Osteoblast (primary cell): ENCODE data around the gene CIB4. TPM values are rescaled to one million over a fixed set of nuclear protein-coding genes. Genes with fewer than 3 reads are reported as not detected.

ENCODE experiments used
- DNase-seq: peaks from one replicate; pipeline ENCODE4 v3.0.0; 2011; ENCODE audit warnings: low spot score, mixed read lengths; ENCODE audit not compliant: insufficient read length; ENCODE audit errors: missing footprints
- H2AFZ ChIP-seq: 2 replicates; pipeline ENCODE4 v1.6.0; 2011; ENCODE audit warnings: mild to moderate bottlenecking, low read length
- H3K27ac ChIP-seq: 2 replicates; pipeline ENCODE4 v1.5.1; 2011; ENCODE audit warnings: mild to moderate bottlenecking, low read depth, low read length, moderate library complexity
- H3K27me3 ChIP-seq: 2 replicates; pipeline ENCODE4 v1.6.0; 2012; ENCODE audit warnings: mild to moderate bottlenecking, control low read depth, inconsistent platforms, low read length, moderate library complexity; ENCODE audit not compliant: insufficient read depth
- H3K36me3 ChIP-seq: 2 replicates; pipeline ENCODE4 v1.5.1; 2011; ENCODE audit warnings: mild to moderate bottlenecking, low read length, control low read depth, moderate library complexity; ENCODE audit not compliant: insufficient read depth
- H3K4me1 ChIP-seq: 2 replicates; pipeline ENCODE4 v1.5.1; 2011; ENCODE audit warnings: mild to moderate bottlenecking, low read length, control low read depth, moderate library complexity; ENCODE audit not compliant: insufficient read depth
- H3K4me2 ChIP-seq: 2 replicates; pipeline ENCODE4 v1.6.0; 2011; ENCODE audit warnings: mild to moderate bottlenecking, low read length; ENCODE audit not compliant: insufficient read depth
- H3K4me3 ChIP-seq: fragments of 200-600 bp; sonication (generic); 3 replicates; pipeline ENCODE4 v1.5.1; 2012; ENCODE audit warnings: mild to moderate bottlenecking, low read length, inconsistent platforms; ENCODE audit not compliant: insufficient read depth
- H3K79me2 ChIP-seq: 2 replicates; pipeline ENCODE4 v1.6.0; 2012; ENCODE audit warnings: mild to moderate bottlenecking, low read length, control low read depth, inconsistent platforms; ENCODE audit not compliant: insufficient read depth
- H3K9me3 ChIP-seq: 2 replicates; pipeline ENCODE4 v1.5.1; 2011; ENCODE audit warnings: low read depth, low read length, control low read depth
- H4K20me1 ChIP-seq: 2 replicates; pipeline ENCODE4 v1.6.0; 2012; ENCODE audit warnings: mild to moderate bottlenecking, low read length, control low read depth; ENCODE audit not compliant: insufficient read depth
- total RNA-seq: library from RNA; depleted of rRNA; stranded (reverse); fragments of >200 nt; gene quantifications from 2 replicates; pipeline ENCODE4 v1.2.3, GENCODE V29; 2012
- TF ChIP-seq, protein P1 (sequence below): IDR thresholded peaks from 2 replicates; pipeline ENCODE4 v1.5.1; 2011; ENCODE audit warnings: mild to moderate bottlenecking, low read depth, low read length, moderate library complexity; ENCODE audit errors: extremely low read depth

Gene CIB4
- total RNA-seq, 1 donor, result not detected

DNA sequence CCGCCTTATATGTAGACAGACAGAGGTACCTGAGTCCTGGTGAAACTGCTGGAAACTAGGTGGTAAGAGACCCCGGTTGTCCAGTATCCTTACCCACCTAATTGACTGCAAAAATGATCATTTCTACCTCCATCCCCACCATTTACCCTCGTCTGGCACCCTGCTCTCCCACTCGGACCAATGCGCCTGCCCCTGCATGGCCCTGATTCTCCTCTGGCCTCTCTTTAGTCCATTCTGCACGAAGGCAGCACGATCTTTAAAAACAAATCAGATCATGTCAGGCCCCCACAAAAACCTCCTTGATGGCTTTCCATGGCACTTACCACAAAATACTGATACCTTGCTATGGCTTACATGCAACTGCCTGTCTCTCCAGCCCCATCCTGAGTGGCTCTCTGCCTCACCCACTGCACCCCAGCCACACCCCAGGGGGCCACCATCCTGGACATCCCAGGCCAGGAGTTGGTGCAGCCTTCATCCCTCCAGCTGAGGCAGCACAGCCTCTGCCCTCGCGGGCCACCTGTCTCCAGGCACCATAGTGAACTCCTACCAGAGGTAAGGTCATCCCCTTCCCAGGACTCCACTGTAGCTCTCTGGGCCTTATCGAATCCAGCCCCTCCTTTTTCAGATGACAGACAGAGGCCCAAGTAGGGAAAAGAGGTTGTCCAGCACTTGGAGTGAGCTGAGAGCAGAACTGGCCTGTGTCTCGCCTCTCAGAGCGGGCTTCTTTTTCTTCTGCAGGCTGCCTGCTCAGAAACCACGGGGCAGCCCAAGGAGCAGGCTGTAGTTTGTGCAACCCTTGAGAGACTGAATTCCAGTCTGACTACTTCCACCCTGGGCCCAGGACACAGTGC is 12.3 kb upstream of the CIB4 start:
- peak; percentile 60 for DNase-seq
- Histone ChIP-seq H3K79me2 (no peaks in the 10 kb centered on the region), H3K27ac (no peak overlapping the region), H3K36me3 (no peaks in the 10 kb centered on the region), H3K4me1 (no peaks in the 10 kb centered on the region), H4K20me1 (no peaks in the 10 kb centered on the region), H3K9me3 (no peaks in the 10 kb centered on the region), H3K27me3 (peaks cover 27% of the 10 kb centered on the region), H3K4me2 (no peak overlapping the region), H2AFZ (no peak overlapping the region), H3K4me3 (no peak overlapping the region)
- TF ChIP-seq, protein P1, sequence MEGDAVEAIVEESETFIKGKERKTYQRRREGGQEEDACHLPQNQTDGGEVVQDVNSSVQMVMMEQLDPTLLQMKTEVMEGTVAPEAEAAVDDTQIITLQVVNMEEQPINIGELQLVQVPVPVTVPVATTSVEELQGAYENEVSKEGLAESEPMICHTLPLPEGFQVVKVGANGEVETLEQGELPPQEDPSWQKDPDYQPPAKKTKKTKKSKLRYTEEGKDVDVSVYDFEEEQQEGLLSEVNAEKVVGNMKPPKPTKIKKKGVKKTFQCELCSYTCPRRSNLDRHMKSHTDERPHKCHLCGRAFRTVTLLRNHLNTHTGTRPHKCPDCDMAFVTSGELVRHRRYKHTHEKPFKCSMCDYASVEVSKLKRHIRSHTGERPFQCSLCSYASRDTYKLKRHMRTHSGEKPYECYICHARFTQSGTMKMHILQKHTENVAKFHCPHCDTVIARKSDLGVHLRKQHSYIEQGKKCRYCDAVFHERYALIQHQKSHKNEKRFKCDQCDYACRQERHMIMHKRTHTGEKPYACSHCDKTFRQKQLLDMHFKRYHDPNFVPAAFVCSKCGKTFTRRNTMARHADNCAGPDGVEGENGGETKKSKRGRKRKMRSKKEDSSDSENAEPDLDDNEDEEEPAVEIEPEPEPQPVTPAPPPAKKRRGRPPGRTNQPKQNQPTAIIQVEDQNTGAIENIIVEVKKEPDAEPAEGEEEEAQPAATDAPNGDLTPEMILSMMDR, result no peak

DNA sequence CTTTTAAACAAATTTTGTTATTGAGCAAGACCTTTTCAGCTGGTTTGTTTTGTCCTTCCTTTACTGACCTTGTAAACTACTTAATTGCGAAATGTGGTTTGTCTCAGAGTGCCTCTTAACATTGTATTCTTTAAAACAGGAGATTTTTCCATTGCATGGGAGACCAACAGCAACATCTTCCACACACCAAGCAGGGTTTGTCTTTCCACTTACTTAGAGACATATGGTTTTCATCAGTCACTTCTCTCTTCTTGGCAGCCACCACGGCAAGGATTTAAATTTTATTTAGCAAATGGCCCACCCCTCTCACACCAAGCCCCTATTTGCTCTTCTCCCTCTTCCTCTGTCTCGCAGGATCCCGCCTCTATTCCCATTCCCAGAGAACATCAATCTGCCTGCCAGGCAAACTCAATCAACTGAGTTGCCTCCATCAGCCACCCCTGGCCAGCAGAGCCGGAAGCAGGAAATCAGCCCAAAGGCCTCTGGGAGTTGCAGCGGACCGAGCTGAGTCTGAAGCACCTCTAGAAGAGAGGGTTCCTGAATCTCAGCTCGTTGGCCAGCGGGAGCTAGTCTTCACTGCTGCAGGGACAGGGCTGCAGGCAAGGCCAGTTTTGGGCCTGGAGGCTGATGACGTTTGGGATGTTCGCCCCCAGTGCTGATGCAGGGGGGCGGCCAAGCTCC is 11.3 kb upstream of the CIB4 start:
- Histone ChIP-seq H3K9me3 (no peaks in the 10 kb centered on the region), H3K27ac (no peak overlapping the region), H3K27me3 (peaks cover 33% of the 10 kb centered on the region), H3K4me3 (no peak overlapping the region), H3K79me2 (no peaks in the 10 kb centered on the region), H3K4me2 (no peak overlapping the region), H3K4me1 (no peaks in the 10 kb centered on the region), H4K20me1 (no peaks in the 10 kb centered on the region), H3K36me3 (no peaks in the 10 kb centered on the region), H2AFZ (peak overlapping the region; percentile 47)
- DNase-seq, result peak; percentile 8
- TF ChIP-seq, protein P1, result no peak

DNA sequence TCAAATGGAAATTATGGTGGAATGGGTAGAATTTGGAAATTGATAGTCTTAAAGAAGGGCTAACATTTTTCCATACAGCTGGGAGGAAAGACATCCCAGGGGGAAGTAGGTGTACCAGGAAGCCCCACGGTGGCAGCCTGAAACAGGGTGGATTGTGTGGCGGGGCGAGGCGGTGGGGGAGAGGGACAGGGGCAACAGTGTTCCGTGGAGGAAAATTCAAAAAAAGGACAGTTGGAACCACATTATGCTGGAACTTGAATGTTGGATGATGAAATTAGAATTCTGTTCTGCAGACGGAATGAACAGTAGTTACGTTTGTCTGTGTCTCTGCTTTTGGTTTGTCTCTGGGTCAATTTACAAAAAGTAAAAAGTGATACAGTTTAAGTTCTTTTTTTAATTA is 10.6 kb upstream of the CIB4 start:
- peaks cover 39% of the 10 kb centered on the region for H3K27me3 ChIP-seq

DNA sequence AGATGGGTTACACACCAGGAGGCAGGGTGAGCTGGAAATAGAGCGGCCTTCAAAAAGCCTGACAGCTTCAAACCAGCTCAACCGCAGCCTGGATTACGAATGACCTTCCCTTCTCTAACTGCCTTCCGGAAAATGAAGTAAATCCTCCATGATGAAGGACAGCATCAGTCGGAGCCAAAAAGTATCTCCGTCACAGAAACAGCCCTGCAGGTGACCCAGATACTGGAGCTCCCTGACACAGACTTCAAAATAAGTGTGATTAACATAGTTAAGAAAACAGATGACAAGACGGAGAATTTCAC is 10.3 kb upstream of the CIB4 start:
- Histone ChIP-seq H3K27me3 (peaks cover 41% of the 10 kb centered on the region), H3K27ac (no peak overlapping the region), H2AFZ (no peak overlapping the region), H3K4me2 (no peak overlapping the region), H3K79me2 (no peaks in the 10 kb centered on the region), H3K4me3 (no peak overlapping the region), H3K9me3 (no peaks in the 10 kb centered on the region), H4K20me1 (no peaks in the 10 kb centered on the region), H3K36me3 (no peaks in the 10 kb centered on the region), H3K4me1 (no peaks in the 10 kb centered on the region)
- TF ChIP-seq, protein P1, result no peak
- peak; percentile 56 for DNase-seq

More for the DNA sequence above, 10.6 kb upstream of the CIB4 start:
- TF ChIP-seq, protein P1, result no peak
- Histone ChIP-seq H2AFZ (no peak overlapping the region), H3K36me3 (no peaks in the 10 kb centered on the region), H3K4me2 (no peak overlapping the region), H3K27ac (no peak overlapping the region), H4K20me1 (no peaks in the 10 kb centered on the region), H3K9me3 (no peaks in the 10 kb centered on the region), H3K4me3 (no peak overlapping the region), H3K79me2 (no peaks in the 10 kb centered on the region), H3K4me1 (no peaks in the 10 kb centered on the region)
- DNase-seq, result no peak
